ENCODE data around the gene KHSRP.

GRCh38 chr19:6466526-6467248 is 42.1 kb upstream of the KHSRP start:
- TF ChIP-seq, protein P1, sequence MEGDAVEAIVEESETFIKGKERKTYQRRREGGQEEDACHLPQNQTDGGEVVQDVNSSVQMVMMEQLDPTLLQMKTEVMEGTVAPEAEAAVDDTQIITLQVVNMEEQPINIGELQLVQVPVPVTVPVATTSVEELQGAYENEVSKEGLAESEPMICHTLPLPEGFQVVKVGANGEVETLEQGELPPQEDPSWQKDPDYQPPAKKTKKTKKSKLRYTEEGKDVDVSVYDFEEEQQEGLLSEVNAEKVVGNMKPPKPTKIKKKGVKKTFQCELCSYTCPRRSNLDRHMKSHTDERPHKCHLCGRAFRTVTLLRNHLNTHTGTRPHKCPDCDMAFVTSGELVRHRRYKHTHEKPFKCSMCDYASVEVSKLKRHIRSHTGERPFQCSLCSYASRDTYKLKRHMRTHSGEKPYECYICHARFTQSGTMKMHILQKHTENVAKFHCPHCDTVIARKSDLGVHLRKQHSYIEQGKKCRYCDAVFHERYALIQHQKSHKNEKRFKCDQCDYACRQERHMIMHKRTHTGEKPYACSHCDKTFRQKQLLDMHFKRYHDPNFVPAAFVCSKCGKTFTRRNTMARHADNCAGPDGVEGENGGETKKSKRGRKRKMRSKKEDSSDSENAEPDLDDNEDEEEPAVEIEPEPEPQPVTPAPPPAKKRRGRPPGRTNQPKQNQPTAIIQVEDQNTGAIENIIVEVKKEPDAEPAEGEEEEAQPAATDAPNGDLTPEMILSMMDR (IDR thresholded peaks at IDR 0.05) = no peak
- TF ChIP-seq POLR2A (IDR thresholded peaks at IDR 0.05) = no peak
